GM19438 (cell line): ENCODE data around the gene PCDHA3.
"Not testable (repeated sequence)": the region's sequence is repeated elsewhere in the genome, so short reads cannot be mapped to it uniquely, and the experiment has no call there.

Source experiments
- ATAC-seq: cut with Tn5 transposase; IDR thresholded peaks from one replicate; pipeline ENCODE4 v1.9.1; 2021; ENCODE audit warnings: low read depth; ENCODE audit not compliant: unreplicated experiment

The PCDHA3 gene

GRCh38 chr5:140808889-140809291 is 8.0 kb downstream of the PCDHA3 start:
- ATAC-seq = no peak

- ATAC-seq = no peak
These were observed 20.8 kb downstream of the PCDHA3 start, which contains the start of gene PCDHA5 for GRCh38 chr5:140821375-140822280. Gene PCDHA5 (plus strand): TSS chr5:140821613.

GRCh38 chr5:140822281-140822629 is 21.4 kb downstream of the PCDHA3 start:
- ATAC-seq = no peak

- ATAC-seq = not testable (repeated sequence)
These were observed 22.1 kb downstream of the PCDHA3 start for GRCh38 chr5:140822969-140823368.

GRCh38 chr5:140823475-140823874 is 22.6 kb downstream of the PCDHA3 start:
- ATAC-seq = no peak

- no peak for ATAC-seq
These were observed 27.0 kb downstream of the PCDHA3 start, which contains the start of gene PCDHA6 for GRCh38 chr5:140827704-140828361. Gene PCDHA6 (plus strand): TSS chr5:140827960. CDS start chr5:140828092, 132 bp downstream.

- ATAC-seq = no peak
These were observed 27.5 kb downstream of the PCDHA3 start for GRCh38 chr5:140828362-140828737.

- ATAC-seq = not testable (repeated sequence)
These were observed 28.9 kb downstream of the PCDHA3 start for GRCh38 chr5:140829511-140830501.

GRCh38 chr5:140833993-140834392 is 33.1 kb downstream of the PCDHA3 start, which contains the start of gene PCDHA7:
Gene PCDHA7 (plus strand): TSS chr5:140834269. CDS start chr5:140834384, 115 bp downstream.
- ATAC-seq = no peak

- ATAC-seq = not testable (repeated sequence)
These were observed 33.7 kb downstream of the PCDHA3 start for GRCh38 chr5:140834439-140835008.

- ATAC-seq = no peak
These were observed 35.0 kb downstream of the PCDHA3 start for GRCh38 chr5:140835622-140836510.

GRCh38 chr5:140840978-140841962 is 40.4 kb downstream of the PCDHA3 start, which contains the start of gene PCDHA8:
Gene PCDHA8 (plus strand): TSS chr5:140841187. CDS start chr5:140841322, 135 bp downstream.
- no peak for ATAC-seq

GRCh38 chr5:140842798-140843733 is 42.2 kb downstream of the PCDHA3 start:
- ATAC-seq = no peak

GRCh38 chr5:140848139-140849102 is 47.6 kb downstream of the PCDHA3 start, which contains the start of gene PCDHA9:
Gene PCDHA9 (plus strand): TSS chr5:140848382. CDS start chr5:140848496, 114 bp downstream.
- ATAC-seq = not testable (repeated sequence)
